ENCODE data around the gene KCNH1. TPM values are rescaled to one million over a fixed set of nuclear protein-coding genes. Genes with fewer than 3 reads are reported as not detected.

KCNH1 gene
- total RNA-seq, 1 donor from 2014 or later: not detected

GRCh38 chr1:210754878-210755665 lies 378.9 kb downstream of the KCNH1 start:
- POLR2A ChIA-PET: no interaction called here
- ATAC-seq (ENCODE audit: low read depth): no peak
- intact Hi-C loops (cut with micrococcal nuclease): no loop called here

GRCh38 chr1:210751911-210752310 lies 382.0 kb downstream of the KCNH1 start:
- POLR2A ChIA-PET: no interaction called here
- H3K4me1 Mint-ChIP-seq: no peaks in the 10 kb centered on the region
- CTCF ChIA-PET: no interaction called here
- ATAC-seq (ENCODE audit: low read depth): no peak
- H3K27ac Mint-ChIP-seq: no peak overlapping the region
- H3K36me3 Mint-ChIP-seq (ENCODE audit: low read depth): no peaks in the 10 kb centered on the region
- DNase-seq: no peak
- H3K27me3 Mint-ChIP-seq: peaks cover 4% of the 10 kb centered on the region
- no peaks in the 10 kb centered on the region for H3K9me3 Mint-ChIP-seq
- H3K4me3 Mint-ChIP-seq: no peak overlapping the region
- TF ChIP-seq, protein P1, sequence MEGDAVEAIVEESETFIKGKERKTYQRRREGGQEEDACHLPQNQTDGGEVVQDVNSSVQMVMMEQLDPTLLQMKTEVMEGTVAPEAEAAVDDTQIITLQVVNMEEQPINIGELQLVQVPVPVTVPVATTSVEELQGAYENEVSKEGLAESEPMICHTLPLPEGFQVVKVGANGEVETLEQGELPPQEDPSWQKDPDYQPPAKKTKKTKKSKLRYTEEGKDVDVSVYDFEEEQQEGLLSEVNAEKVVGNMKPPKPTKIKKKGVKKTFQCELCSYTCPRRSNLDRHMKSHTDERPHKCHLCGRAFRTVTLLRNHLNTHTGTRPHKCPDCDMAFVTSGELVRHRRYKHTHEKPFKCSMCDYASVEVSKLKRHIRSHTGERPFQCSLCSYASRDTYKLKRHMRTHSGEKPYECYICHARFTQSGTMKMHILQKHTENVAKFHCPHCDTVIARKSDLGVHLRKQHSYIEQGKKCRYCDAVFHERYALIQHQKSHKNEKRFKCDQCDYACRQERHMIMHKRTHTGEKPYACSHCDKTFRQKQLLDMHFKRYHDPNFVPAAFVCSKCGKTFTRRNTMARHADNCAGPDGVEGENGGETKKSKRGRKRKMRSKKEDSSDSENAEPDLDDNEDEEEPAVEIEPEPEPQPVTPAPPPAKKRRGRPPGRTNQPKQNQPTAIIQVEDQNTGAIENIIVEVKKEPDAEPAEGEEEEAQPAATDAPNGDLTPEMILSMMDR (IDR thresholded peaks at IDR 0.05): no peak
- intact Hi-C loops (cut with micrococcal nuclease): no loop called here

More at GRCh38 chr1:210754878-210755665, 378.9 kb downstream of the KCNH1 start:
- CTCF ChIA-PET: no interaction called here
- H3K4me1 Mint-ChIP-seq: no peaks in the 10 kb centered on the region
- H3K27ac Mint-ChIP-seq: no peak overlapping the region
- H3K36me3 Mint-ChIP-seq (ENCODE audit: low read depth): no peaks in the 10 kb centered on the region
- DNase-seq: no peak
- no peak overlapping the region for H3K4me3 Mint-ChIP-seq
- peaks cover 3% of the 10 kb centered on the region for H3K27me3 Mint-ChIP-seq
- TF ChIP-seq, protein P1 (IDR thresholded peaks at IDR 0.05): no peak
- H3K9me3 Mint-ChIP-seq: no peaks in the 10 kb centered on the region

DNA sequence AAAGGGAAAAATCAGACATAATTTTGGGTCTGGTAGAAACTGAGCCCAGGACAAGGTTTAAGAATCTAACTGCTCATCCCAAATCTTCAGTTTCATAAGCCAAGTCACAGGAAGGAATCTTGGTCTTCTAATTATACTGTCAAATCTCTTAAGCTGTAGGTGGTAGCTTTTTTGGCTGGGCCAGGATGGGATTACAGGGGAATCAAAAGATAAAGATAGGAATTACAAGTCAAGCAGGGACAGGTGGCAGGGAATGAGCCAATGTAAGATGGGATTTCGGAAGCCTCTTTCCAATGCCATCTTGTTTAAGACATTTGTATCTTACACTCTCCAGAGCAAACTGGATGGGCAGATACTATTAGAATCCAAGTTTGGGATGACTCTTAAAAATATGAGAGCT lies 383.5 kb downstream of the KCNH1 start:
- Mint-ChIP-seq H3K4me3 (no peak overlapping the region), H3K27ac (no peak overlapping the region), H3K36me3 (ENCODE audit: low read depth) (no peaks in the 10 kb centered on the region), H3K27me3 (peaks cover 2% of the 10 kb centered on the region), H3K4me1 (no peaks in the 10 kb centered on the region), H3K9me3 (no peaks in the 10 kb centered on the region)
- ATAC-seq (ENCODE audit: low read depth) (no peak), DNase-seq (no peak)
- TF ChIP-seq, protein P1 (IDR thresholded peaks at IDR 0.05): no peak
- ChIA-PET POLR2A (no interaction called here), CTCF (no interaction called here)
- intact Hi-C loops (cut with micrococcal nuclease): no loop called here

- POLR2A ChIA-PET: no interaction called here
- TF ChIP-seq, protein P1 (IDR thresholded peaks at IDR 0.05): no peak
- CTCF ChIA-PET: no interaction called here
- Mint-ChIP-seq H3K4me1 (no peaks in the 10 kb centered on the region), H3K4me3 (no peak overlapping the region), H3K9me3 (no peaks in the 10 kb centered on the region), H3K27ac (no peak overlapping the region), H3K27me3 (peaks cover 2% of the 10 kb centered on the region), H3K36me3 (ENCODE audit: low read depth) (no peaks in the 10 kb centered on the region)
- ATAC-seq (ENCODE audit: low read depth) (no peak), DNase-seq (no peak)
- intact Hi-C loops (cut with micrococcal nuclease): no loop called here
Observed at GRCh38 chr1:210748796-210749195, 385.2 kb downstream of the KCNH1 start.

DNA sequence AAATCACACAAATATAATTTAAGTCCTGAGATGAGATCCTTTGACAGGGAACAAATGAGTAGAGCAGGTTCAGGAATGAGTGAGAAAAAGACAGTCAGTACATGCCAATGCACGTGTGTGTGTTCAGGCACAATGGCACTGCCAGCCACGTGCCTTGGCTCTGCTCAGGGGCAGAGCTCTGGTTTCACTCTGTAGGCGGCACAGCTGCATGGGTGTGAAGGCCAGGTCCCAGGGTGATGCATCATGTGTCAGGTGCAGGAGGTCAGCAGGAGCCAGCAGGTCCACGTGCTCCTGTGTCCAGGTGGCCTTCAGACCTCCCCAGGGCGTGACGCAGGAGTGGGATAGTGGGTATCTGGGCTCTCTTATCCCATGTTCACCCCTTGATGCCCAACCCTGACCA lies 386.1 kb downstream of the KCNH1 start:
- H3K4me1 Mint-ChIP-seq: no peaks in the 10 kb centered on the region
- no peaks in the 10 kb centered on the region for H3K36me3 Mint-ChIP-seq (ENCODE audit: low read depth)
- ChIA-PET POLR2A (no interaction called here), CTCF (no interaction called here)
- TF ChIP-seq, protein P1 (IDR thresholded peaks at IDR 0.05): no peak
- no peak overlapping the region for H3K27ac Mint-ChIP-seq
- no peak for ATAC-seq (ENCODE audit: low read depth)
- DNase-seq: no peak
- H3K4me3 Mint-ChIP-seq: no peak overlapping the region
- H3K27me3 Mint-ChIP-seq: peaks cover 2% of the 10 kb centered on the region
- H3K9me3 Mint-ChIP-seq: no peaks in the 10 kb centered on the region
- intact Hi-C loops (cut with micrococcal nuclease): no loop called here

Data from activated B cell treated with CpG ODN at 0.5 μM for 24 hours (primary cell).